Esophagus muscularis mucosa (tissue), 4 donors: ENCODE results near the gene MFN2.

Experiments
- CTCF ChIP-seq, 3 experiments: fragments of 200-600 bp in 2 of 3; fragments of 450-650 bp in 1 of 3; sonication (generic) in 2 of 3; IDR thresholded peaks; one replicate each; pipeline ENCODE4 v1.5.1; 2017 to 2019; ENCODE audit warnings: antibody characterized with exemption in 3 of 3, mild to moderate bottlenecking in 2 of 3, moderate library complexity in 1 of 3
- EP300 ChIP-seq: sonication (generic); formaldehyde crosslinking; IDR thresholded peaks from one replicate; pipeline ENCODE4 v1.6.1; 2017; ENCODE audit warnings: antibody characterized with exemption
- POLR2A ChIP-seq: fragments of 450-650 bp; IDR thresholded peaks from one replicate; pipeline ENCODE4 v1.6.1; 2017; ENCODE audit warnings: antibody characterized with exemption, moderate library complexity, mild to moderate bottlenecking, low read depth
- POLR2AphosphoS5 ChIP-seq, 2 donors: sonication (generic); formaldehyde crosslinking; IDR thresholded peaks; one replicate each; pipeline ENCODE4 v1.6.1; 2017; ENCODE audit warnings: antibody characterized with exemption in 2 of 2

GRCh38 chr1:12049616-12050015, 69.4 kb downstream of the MFN2 start:
- TF ChIP-seq CTCF (IDR thresholded peaks at IDR 0.05) (no peak), EP300 (no peak), POLR2A (no peak), POLR2AphosphoS5 (IDR thresholded peaks at IDR 0.05) (no peak)
